Right kidney (tissue), 1 donor: Measurements from ENCODE around the gene PAQR9.

Experiments
- DNase-seq: peaks from one replicate; pipeline ENCODE4 v3.0.0-alpha.2; 2016

PAQR9 gene

DNA sequence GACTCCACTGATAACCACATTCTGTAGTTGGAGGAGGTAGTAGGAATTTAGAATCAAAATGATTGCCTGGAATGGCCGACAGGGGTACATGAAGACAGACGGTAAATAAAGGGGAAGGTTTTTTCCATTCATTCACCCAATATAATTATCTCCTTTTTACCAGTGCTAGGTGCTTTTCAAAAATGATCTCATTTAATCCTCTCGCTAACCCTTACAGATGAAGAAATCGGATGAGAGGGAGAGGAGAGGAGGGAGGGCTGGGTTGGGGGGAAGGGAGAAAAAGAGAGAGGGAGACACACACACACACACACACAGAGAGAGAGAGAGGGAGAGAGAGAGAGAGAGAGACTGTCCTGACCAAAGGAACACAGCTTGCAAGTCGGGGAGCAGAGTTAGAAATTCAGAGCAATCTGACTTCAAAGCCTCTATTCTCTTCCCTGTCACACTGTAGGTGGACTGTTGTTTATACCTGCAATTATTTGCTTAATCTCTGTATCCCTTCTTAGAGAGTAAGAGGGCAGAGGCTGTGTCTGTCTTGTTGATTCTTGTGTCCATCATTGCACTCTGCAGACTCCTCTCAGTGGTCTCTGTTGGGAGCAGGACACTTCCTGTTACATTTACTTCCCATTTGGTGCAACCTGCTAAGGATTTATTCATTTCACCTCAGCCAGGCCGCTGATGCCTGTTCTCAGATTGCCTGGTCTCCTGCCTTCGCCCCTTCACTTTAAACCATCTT lies 18.7 kb upstream of the PAQR9 start:
- DNase-seq, result no peak

DNA sequence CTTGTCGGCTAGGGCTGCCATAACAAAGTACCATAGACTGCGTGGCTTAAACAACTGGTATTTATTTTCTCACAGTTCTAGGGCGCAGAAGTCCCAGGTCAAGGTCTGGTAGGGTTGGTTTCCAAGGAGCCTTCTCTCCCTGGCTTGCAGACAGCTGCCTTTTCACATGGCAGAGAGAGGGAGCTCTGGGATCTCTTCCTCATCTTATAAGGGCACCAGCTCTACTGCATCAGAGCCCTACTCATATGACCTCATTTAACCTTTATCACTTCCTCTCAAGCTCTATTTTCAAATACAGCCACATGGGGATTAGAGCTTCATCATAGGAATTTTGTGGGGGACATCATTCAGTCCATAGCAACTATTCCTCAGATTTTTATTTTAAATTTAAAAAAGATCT lies 17.6 kb upstream of the PAQR9 start:
- no peak for DNase-seq

DNA sequence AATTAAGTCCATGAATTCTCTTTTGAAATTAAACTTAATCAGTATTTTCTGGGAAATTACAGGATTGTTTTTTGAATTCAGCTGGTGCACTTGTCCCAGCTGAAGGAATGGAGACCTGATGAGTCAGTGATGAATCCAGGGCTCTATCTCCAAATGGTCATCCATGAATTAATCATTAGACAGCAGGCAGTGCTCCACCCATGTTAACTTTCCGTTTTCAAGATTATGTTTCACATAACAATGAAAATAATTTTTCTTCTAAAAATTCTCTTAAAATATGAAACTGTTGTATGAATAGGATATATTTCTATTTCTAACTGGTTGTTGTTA lies 13.9 kb upstream of the PAQR9 start:
- no peak for DNase-seq

DNA sequence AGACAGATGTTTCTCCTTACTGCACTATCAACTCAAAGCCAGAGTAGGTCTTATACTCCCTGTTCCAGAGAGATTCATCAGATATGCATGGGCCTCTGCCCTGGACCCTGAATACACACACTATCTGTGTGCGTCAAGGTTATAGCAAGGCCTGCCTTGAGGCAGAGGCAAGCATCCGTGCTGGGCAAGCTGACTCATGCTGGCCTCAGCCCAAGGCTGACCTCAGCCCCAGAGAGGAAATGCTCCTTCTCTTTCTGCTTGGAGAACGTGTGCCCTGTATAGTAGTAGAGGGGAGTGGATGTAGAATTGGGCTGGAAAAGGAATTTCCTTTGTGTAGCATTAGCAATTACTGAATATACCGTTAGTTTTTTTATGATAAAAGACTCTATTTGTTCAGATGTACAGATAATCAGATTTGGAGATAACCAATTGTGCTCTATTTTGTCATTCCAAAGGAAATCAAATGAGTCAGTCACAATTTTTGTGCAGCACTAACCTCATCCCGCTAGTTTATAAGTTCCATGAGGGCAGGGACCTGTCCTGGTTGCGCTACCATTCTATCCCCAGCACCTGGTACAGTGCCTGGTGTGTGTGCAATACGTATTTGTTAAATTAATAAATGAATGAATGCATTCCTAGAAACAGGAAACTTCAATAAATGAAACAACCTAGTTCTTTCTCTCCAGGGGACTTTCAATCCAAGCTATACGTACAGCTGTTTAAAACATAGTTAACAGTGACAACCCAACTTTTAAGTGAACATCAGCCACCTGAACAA lies 13.3 kb upstream of the PAQR9 start:
- no peak for DNase-seq

DNA sequence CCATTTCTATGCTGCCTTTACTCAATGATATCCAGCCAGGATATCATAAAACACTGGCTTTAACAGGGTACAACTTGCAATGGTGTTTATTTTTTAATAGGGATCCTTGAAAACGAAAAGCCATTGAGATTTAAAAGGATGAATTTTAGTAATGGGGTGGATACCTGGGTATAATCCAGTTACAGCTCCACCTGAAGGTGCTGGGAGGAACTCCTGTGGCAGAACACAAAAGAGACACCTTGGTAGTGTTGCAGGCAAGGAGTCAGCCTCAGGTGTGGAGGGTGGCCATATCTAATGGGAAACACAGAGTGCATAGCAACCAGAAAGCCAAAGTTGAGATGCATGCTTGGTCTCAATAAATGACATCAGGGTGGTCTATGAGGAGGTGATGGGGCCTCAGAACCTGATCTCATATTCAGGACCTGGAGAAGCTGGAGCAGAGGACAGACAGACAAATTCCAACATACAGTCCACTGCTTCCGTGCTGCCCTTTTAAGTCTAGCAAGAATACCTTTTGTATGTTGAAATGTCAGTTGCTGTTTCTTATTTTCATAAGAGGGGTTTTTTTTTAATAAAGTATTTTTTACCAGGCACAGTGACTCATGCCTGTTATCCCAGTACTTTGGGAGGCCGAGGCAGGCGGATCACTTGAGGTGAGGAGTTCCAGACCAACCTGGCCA lies 12.0 kb upstream of the PAQR9 start:
- DNase-seq, result no peak

DNA sequence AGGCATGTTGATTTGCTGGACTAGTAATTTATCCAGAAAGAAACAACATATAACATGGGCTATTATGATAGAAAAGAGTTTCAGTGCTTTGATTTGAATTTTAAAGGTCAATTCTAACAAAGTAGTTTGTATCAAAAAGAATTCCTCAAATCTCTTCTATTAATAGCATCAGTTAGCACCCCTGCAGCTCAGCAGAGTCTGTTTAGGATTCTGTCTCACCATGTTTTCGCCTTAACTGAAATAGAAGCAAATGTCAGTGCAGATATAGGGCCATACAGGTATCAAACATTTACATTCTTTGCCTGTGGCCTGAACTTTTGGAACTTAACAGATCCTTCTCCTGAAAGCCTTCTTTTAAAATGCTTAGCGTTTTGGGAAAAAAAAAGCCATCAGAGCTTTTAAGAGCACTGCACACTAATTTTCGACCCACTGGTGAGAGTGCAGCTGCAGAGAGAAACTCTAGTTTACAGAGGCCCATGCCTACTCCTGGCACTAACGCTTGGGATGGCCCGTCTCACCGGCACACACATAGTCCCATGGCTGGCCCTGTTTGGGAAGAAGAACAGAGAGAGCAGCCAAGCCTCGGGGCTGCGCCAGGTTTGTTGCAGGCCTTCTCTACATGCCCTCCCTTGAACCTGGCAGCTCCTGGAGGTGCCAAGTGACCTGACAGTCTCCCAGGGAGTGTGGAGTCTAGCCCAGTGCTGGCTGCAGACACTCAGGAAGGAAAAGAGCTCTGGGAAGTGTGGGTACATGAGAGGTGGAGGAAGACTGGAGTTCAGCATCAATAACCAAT lies 9.9 kb upstream of the PAQR9 start:
- no peak for DNase-seq

DNA sequence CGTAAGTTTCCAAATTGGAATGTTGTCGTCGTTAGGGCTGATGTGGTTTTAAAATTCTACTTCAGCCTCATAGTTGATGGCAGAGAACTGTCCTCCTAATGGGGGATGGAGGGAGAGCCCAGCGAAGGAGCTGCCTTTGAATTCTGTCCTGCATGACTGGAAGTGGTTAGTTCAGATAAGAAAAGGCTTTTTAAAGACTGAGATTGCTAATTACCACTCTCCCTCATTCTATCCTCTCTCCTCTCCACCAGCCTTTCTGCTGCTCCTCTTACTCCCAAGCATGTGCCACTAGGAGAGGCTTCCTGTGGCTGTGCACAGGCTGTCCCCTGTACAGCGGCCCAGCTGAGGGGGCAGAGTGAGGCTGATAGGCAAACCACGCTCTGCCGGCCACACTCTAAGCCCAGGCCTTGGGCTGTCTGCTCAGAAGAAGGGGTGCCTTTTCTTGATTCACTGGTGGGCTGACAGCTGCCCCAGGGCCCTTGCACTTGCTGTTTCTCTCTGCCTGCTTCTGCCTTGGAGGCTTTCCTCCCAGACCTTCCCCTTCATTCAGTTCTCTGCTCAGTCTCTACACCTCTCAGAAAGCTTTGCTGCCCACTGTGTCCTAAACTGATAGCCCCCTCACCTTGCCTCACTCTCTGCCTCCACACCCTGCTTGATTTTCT lies 8.7 kb upstream of the PAQR9 start:
- no peak for DNase-seq

DNA sequence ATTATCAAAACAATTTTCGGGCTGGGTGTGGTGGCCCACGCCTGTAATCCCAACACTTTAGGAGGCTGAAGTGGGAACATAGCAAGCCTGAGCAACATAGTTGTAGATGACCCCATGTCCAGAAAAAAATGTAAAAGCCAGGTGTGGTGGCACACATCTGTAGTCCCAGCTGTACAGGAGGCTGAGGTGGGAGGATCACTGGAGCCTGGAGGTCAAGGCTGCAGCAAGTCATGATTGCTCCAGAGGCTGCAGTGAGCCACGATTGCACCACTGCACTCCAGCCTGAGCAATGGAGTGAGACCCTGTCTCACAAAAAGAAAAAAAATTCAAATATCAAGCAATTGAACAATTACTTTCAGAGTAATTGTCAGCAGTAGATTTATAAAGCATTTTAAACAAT lies 8.0 kb upstream of the PAQR9 start:
- DNase-seq, result no peak

DNA sequence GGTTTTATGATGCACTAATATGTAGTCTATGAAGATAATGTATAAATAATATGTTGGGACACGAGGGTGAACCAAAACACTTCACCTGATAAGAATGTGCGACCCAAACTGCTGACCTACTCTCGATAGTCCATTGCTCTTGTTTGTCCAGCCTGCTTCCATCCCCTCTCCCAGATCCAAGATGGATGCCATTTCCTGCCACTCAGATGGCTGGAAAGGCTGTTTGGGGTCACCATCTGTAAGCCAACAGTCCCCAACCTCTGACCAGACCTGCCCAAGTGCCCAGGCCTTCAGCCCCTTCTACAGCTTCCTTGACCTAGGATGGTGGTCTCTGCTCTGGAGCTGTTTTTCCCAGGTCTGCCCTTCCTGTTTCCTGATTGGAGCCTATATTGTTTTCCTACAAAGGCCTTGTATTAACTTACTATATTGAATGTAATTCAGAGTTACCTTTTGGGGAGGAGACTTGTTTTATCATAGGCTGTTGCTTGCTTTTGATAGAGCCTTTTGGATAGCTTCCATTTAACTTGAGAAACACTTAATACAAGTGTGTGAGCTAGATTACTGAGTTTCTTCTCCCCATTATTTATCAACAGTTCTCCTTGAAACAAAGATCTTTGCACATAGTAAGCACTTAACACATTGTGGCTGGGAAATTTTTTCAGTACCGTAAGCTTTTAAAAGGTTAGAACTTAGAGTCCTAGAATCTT lies 5.0 kb upstream of the PAQR9 start:
- DNase-seq, result no peak

DNA sequence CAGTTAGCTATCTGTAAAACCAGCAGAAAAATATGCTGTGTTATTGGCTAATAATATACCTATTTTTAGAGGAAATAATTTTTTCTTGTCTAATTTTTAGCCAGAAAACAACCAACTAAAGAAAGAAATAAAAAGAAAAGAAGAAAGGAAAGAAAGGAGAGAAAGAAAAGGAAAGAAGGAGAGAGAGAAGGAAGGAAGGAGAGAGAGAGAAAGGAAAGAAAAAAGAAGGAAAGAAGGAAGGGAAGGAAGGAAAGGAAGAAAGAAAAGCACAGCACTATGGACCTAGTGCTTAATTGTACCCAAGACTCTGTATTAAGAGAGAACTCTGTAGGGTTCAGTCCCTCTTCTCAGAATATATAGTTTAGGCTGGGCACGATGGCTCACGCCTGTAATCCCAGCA lies 3.3 kb upstream of the PAQR9 start:
- DNase-seq, result no peak

DNA sequence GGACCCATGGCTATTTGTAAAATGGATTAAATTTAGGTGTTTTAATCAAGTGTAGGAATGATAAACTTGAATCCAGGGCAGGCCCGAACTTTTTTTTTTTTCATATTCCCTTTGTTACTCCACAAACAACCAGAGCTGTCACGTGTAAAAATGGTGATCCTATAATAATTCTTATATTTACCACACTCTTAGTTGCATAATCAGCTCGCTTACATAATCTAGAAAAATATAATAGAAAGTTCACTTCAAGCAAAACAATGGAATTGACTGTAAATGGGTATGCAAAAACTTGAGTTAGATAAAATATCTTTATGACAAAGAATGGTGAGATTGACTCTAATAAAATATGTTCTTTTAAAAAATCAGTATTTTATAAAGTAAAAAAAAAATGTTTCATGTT lies 2.1 kb upstream of the PAQR9 start:
- DNase-seq, result no peak

DNA sequence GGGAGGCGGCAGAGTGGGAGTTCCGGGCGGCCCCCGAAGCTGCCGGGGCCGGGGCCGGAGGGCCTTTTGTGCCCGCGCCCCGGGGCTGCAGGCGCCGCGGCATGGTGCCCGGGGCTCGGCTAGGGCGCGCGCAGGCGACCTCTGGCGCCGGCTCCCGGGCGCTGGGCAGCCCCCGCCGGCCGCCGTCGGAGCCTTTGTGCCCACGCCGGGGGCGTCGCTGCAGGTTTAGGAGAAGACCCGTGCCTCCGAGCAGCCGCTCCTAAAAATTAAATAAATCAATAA lies 299 bp downstream of the PAQR9 start:
- peak; percentile 84 for DNase-seq

DNA sequence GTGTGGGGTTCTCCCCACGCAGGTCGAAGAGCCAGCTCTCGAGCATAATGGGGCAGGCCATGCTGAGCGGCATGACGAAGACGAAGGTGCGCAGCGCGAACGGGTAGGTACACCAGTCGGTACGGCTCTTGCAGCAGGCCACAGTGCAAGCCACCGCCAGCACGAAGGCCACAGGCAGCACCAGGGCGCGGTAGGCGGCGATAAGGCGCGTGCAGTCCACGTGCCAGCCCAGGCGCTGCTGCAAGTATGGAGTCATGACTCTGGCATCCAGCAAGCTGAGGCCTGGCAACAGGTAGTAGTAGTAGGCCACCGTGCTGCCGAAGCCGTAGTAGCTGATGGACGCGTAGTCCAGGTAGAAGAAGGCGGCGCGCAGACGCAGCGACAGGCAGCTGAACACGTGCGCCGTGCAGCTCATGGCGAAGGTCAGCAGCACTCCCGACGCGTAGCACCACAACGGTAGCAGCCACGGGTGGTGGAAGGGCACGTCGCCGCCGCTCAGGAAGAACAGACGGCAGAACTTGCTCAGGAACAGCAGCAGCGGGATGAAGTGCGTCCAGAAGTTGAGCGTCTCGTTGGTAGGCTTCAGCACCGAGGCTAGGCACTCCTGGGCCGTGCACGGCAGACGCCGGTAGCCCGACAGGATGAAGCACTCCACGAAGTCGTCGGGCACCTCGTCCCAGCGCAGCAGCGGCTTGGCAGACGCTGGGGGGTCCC lies 797 bp downstream of the PAQR9 start:
- no peak for DNase-seq

DNA sequence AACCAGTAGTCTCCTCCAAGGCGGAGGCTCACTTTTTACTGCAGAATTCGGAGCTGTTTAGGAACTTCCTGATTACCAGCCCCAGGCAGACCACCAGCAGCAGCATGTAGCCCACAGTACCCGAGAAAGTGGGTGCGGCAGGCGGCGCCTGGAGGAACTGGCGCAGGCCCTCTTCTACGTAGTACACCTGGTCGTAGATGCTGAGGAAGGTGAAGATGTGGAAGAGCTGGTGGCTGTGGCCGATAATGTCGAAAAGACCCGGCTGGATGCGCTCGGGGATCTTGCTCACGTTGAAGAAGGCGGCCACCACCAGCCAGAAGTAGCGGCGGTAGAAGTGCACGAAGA lies 1.3 kb downstream of the PAQR9 start:
- no peak for DNase-seq

DNA sequence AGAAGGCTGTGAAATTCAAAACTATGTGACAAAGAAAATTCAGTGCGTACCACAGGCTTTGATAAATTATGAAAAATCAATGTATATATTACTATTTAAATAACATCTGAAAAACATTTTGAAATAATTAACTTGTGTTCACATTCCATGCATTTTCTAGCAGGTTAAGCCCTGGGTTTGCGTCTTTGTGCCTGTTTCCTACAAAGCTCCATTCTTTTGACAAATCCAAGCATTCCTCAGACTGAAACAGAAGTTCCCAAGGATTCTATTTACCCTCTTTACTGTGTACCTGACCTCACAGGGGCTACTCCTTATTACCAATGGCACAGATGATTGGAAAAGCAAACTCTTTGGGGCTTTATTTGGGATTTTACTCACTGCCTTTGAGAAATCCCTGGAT lies 1.9 kb downstream of the PAQR9 start:
- no peak for DNase-seq

DNA sequence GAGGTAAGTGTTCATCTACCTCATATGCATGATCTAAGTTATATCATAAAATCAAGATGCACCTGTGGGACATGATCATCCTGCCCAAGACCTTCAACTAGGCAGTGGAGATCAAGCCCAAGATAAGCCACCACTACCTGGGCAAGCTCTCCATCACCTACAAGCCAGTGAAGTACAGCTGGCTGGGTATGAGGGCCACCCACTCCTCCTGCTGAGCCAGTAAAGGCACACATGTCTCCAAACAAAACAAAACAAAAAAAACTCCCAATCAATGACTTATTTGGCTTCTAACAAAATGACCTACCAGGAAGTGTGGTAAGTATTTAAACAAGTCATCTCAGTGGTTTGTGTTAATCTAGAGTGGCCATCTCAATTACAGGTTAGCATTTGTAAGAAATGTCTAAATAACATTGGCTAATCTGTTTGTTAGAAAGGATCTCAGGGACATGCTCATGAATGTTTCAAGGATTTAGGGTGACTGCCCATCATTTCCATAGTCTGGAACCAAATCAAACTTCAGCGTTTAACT lies 3.1 kb downstream of the PAQR9 start:
- DNase-seq, result no peak

DNA sequence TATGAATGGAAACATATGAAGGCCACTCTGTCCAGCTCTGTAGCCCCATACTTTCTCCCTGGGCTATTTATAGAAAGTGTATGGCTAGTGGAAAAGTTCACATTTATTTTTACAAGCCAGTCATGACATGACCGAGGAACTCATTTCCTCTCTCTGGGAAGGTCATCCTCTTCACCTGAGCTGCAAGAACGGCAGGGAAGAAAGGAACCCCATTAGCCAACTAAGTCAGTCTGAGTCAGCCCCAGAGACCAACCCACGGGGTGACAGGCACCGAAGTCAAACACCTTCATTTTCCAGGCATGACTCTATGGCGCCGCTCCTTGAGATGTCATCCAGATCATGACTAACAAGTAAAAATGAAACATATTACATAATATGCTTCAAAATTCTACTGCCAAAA lies 4.8 kb downstream of the PAQR9 start:
- DNase-seq, result no peak

DNA sequence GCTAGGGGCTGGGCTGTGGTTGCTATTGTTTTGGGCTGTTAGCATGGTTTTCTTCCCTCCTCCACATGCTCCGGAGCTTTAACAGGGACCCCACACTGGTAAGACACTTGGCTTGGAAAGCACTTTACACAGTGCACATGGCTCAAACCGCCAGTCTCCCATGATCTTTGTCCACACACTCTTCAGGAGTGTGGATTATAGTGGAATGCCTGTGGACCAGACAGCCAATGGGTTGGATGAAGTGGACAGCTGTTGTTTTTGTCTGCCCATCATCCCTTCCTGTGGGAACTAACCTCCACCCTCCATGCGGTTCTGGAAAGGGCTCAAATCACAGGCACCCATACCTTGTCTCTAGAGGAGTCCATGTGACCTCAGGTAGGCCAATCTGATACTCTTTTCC lies 10.0 kb downstream of the PAQR9 start:
- DNase-seq, result no peak

DNA sequence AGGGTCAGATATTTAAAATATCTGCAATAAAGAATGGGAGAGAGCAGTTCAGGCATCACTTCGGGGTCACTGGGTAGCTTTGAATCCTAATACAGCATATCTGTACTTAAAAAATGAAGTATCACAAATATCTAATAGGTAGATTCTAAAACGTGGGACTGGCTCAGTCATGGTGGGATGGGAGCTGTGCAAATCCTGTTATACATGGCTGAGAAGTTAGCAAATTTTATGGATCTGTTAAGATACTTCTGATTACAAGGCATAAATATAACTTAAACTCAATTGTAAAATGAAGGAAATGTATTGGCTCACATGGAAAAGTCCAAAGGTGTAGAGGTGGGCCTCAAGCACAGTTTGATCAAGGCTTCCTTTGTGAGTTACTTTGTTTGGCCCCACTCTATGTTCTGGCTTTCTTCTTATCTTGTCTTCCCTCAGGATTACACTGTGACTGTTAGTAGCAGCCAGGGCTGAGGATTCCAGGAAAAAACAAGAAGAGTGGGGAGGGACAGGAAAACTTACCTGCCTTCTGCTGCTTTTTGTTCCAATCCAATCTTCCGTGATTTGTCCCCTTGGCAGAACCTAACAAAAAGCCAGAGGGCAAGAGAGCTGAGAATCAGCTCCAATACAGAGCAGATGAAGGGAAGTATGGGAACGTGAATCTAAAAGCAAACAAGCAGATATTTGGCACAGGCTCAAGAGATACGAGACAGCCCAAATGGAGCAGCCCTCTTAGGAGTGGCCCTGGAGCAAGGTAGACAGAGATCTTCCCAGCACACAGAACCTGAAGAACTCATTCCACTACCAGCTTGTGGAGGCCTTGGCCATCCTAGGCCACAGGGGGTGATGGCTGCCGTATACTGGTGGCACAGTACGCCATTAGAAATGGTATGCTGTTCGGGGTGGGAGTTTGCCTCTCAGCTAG lies 10.9 kb downstream of the PAQR9 start:
- DNase-seq, result no peak

DNA sequence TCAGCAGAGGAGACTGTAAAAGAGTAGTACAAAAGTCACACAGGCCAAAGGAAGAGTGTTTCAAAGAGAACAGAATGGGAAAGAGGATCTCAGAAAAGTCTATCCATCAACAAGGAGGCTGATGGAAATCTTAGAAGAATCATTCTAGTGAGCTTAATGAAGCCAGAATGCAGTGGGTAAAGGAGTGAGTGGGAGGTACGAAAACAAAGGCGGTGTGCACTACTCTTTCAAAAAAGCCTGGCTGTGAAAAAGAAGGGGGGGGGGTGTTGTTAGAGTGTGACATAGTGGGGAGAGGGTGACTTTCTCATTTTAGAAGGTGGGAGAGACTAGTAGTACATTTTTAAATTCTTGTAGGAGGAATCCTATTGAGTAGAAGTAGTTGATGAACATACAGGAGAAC lies 11.7 kb downstream of the PAQR9 start:
- DNase-seq, result no peak
